HG02642 (cell line): ENCODE results near the gene NHSL2.
"Not testable (repeated sequence)": the region's sequence is repeated elsewhere in the genome, so short reads cannot be mapped to it uniquely, and the experiment has no call there.

Source experiments
- ATAC-seq: cut with Tn5 transposase; IDR thresholded peaks from one replicate; pipeline ENCODE4 v1.9.1; 2021; ENCODE audit warnings: mild to moderate bottlenecking; ENCODE audit not compliant: unreplicated experiment, poor library complexity

Gene NHSL2

GRCh38 chrX:71919886-71920285 is 9.2 kb downstream of the NHSL2 start:
- no peak for ATAC-seq

GRCh38 chrX:71922686-71923085 is 12.0 kb downstream of the NHSL2 start:
- no peak for ATAC-seq

- ATAC-seq = no peak
These were observed 12.9 kb downstream of the NHSL2 start for GRCh38 chrX:71923516-71923915.

- no peak for ATAC-seq
These were observed 16.4 kb downstream of the NHSL2 start for GRCh38 chrX:71927040-71927439.

GRCh38 chrX:71928856-71929255 is 18.2 kb downstream of the NHSL2 start:
- ATAC-seq = no peak

- ATAC-seq = no peak
These were observed 19.7 kb downstream of the NHSL2 start for GRCh38 chrX:71930298-71930697.

- no peak for ATAC-seq
These were observed 24.8 kb downstream of the NHSL2 start for GRCh38 chrX:71935476-71935875.

GRCh38 chrX:71936632-71937031 is 26.0 kb downstream of the NHSL2 start:
- ATAC-seq = no peak

- no peak for ATAC-seq
These were observed 27.7 kb downstream of the NHSL2 start for GRCh38 chrX:71938371-71938770.

GRCh38 chrX:71941145-71941544 is 30.5 kb downstream of the NHSL2 start:
- no peak for ATAC-seq

GRCh38 chrX:71941776-71942175 is 31.1 kb downstream of the NHSL2 start:
- no peak for ATAC-seq

- no peak for ATAC-seq
These were observed 33.7 kb downstream of the NHSL2 start for GRCh38 chrX:71944369-71944768.

- no peak for ATAC-seq
These were observed 34.7 kb downstream of the NHSL2 start for GRCh38 chrX:71945237-71945805.

GRCh38 chrX:71949363-71949762 is 38.7 kb downstream of the NHSL2 start:
- ATAC-seq = no peak

- no peak for ATAC-seq
These were observed 39.3 kb downstream of the NHSL2 start for GRCh38 chrX:71949844-71950445.

GRCh38 chrX:71953391-71953790 is 42.7 kb downstream of the NHSL2 start:
- no peak for ATAC-seq

GRCh38 chrX:71953946-71954345 is 43.3 kb downstream of the NHSL2 start:
- ATAC-seq = no peak

GRCh38 chrX:71954458-71954857 is 43.8 kb downstream of the NHSL2 start:
- no peak for ATAC-seq

GRCh38 chrX:71955530-71956120 is 45.0 kb downstream of the NHSL2 start:
- no peak for ATAC-seq

GRCh38 chrX:71958281-71958675 is 47.6 kb downstream of the NHSL2 start:
- no peak for ATAC-seq

GRCh38 chrX:71964184-71964583 is 53.5 kb downstream of the NHSL2 start:
- not testable (repeated sequence) for ATAC-seq

GRCh38 chrX:71974916-71975315 is 64.3 kb downstream of the NHSL2 start:
- no peak for ATAC-seq
